H9 (cell line): Measurements from ENCODE around the gene PTEN. TPM values are rescaled to one million over a fixed set of nuclear protein-coding genes. Genes with fewer than 3 reads are reported as not detected.

Experiments used
- DNase-seq: peaks from one replicate; pipeline ENCODE4 v3.0.0-alpha.2; 2017
- H2AFZ ChIP-seq: one replicate; pipeline ENCODE4 v1.6.1; 2013; ENCODE audit warnings: mild to moderate bottlenecking, low read length, control low read depth, moderate library complexity
- H2AK5ac ChIP-seq: 2 replicates; pipeline ENCODE4 v1.6.1; 2013; ENCODE audit warnings: low read length, control low read depth, mixed read lengths; ENCODE audit not compliant: insufficient read length
- H2BK120ac ChIP-seq: one replicate; pipeline ENCODE4 v1.6.1; 2013; ENCODE audit warnings: low read depth, mild to moderate bottlenecking, low read length, control low read depth, inconsistent platforms; ENCODE audit not compliant: poor library complexity, severe bottlenecking
- H2BK12ac ChIP-seq: 2 replicates; pipeline ENCODE4 v1.6.1; 2013; ENCODE audit warnings: low read length, control low read depth, mixed read lengths, low read depth; ENCODE audit not compliant: insufficient read length
- H2BK15ac ChIP-seq: 2 replicates; pipeline ENCODE4 v1.6.1; 2013; ENCODE audit warnings: low read depth, low read length, control low read depth
- H2BK20ac ChIP-seq: one replicate; pipeline ENCODE4 v1.6.1; 2013; ENCODE audit warnings: low read depth, mild to moderate bottlenecking, low read length, control low read depth, inconsistent platforms; ENCODE audit not compliant: poor library complexity, severe bottlenecking
- H2BK5ac ChIP-seq: 2 replicates; pipeline ENCODE4 v1.6.1; 2013; ENCODE audit warnings: low read length, control low read depth, mixed read lengths; ENCODE audit not compliant: insufficient read length
- H3K14ac ChIP-seq: 2 replicates; pipeline ENCODE4 v1.6.1; 2013; ENCODE audit warnings: low read length, control low read depth; ENCODE audit not compliant: insufficient read depth
- H3K18ac ChIP-seq: 2 replicates; pipeline ENCODE4 v1.6.1; 2013; ENCODE audit warnings: low read depth, mild to moderate bottlenecking, mixed read lengths, low read length, control low read depth; ENCODE audit not compliant: insufficient read length
- H3K23ac ChIP-seq: 2 replicates; pipeline ENCODE4 v1.6.1; 2013; ENCODE audit warnings: low read length, control low read depth, mixed read lengths, low read depth; ENCODE audit not compliant: insufficient read length
- H3K23me2 ChIP-seq: 2 replicates; pipeline ENCODE4 v1.6.1; 2013; ENCODE audit warnings: low read depth, mild to moderate bottlenecking, mixed read lengths, low read length, control low read depth; ENCODE audit not compliant: insufficient read length, poor library complexity, severe bottlenecking
- H3K27ac ChIP-seq: 2 replicates; pipeline ENCODE4 v1.5.1; 2013; ENCODE audit warnings: low read length, control low read depth, mixed read lengths, low read depth; ENCODE audit not compliant: insufficient read length
- H3K27me3 ChIP-seq: 2 replicates; pipeline ENCODE4 v1.6.1; 2013; ENCODE audit warnings: low read length, control low read depth, inconsistent platforms; ENCODE audit not compliant: insufficient read depth
- H3K4ac ChIP-seq: 2 replicates; pipeline ENCODE4 v1.6.1; 2013; ENCODE audit warnings: low read depth, mild to moderate bottlenecking, control low read depth, inconsistent platforms, low read length, moderate library complexity
- H3K4me1 ChIP-seq: 2 replicates; pipeline ENCODE4 v1.6.1; 2013; ENCODE audit warnings: low read length, control low read depth, inconsistent platforms; ENCODE audit not compliant: insufficient read depth
- H3K4me2 ChIP-seq: 2 replicates; pipeline ENCODE4 v1.6.1; 2013; ENCODE audit warnings: low read length, control low read depth, mixed read lengths; ENCODE audit not compliant: insufficient read length, insufficient read depth
- H3K56ac ChIP-seq: 2 replicates; pipeline ENCODE4 v1.6.1; 2013; ENCODE audit warnings: low read depth, mild to moderate bottlenecking, mixed read lengths, low read length, control low read depth; ENCODE audit not compliant: insufficient read length
- H3K79me1 ChIP-seq: 2 replicates; pipeline ENCODE4 v1.6.1; 2013; ENCODE audit warnings: low read depth, mild to moderate bottlenecking, moderate library complexity, low read length, control low read depth, inconsistent platforms; ENCODE audit not compliant: insufficient read depth, poor library complexity, severe bottlenecking
- H3K79me2 ChIP-seq: 2 replicates; pipeline ENCODE4 v1.6.1; 2013; ENCODE audit warnings: low read length, control low read depth, inconsistent platforms; ENCODE audit not compliant: insufficient read depth
- H3K9ac ChIP-seq: 2 replicates; pipeline ENCODE4 v1.6.1; 2013; ENCODE audit warnings: low read length, control low read depth, mixed read lengths; ENCODE audit not compliant: insufficient read length; ENCODE audit errors: extremely low read depth
- H3K9me3 ChIP-seq: one replicate; pipeline ENCODE4 v1.6.1; 2013; ENCODE audit warnings: low read depth, low read length, inconsistent platforms; ENCODE audit not compliant: control insufficient read depth
- H3T11ph ChIP-seq: one replicate; pipeline ENCODE4 v1.6.1; 2013; ENCODE audit warnings: mild to moderate bottlenecking, low read length, control low read depth, inconsistent platforms
- H4K20me1 ChIP-seq: one replicate; pipeline ENCODE4 v1.6.1; 2013; ENCODE audit not compliant: control insufficient read depth, insufficient read length, insufficient read depth
- H4K5ac ChIP-seq: 2 replicates; pipeline ENCODE4 v1.6.1; 2013; ENCODE audit warnings: low read depth, mild to moderate bottlenecking, mixed read lengths, low read length, control low read depth; ENCODE audit not compliant: insufficient read length
- H4K8ac ChIP-seq: replicated peaks from 2 replicates; pipeline ENCODE4 v1.6.1; 2013; ENCODE audit warnings: low read length, control low read depth, mixed read lengths, low read depth; ENCODE audit not compliant: insufficient read length
- H4K91ac ChIP-seq: 2 replicates; pipeline ENCODE4 v1.6.1; 2013; ENCODE audit warnings: low read depth, mild to moderate bottlenecking, moderate library complexity, mixed read lengths, low read length, control low read depth; ENCODE audit not compliant: insufficient read length
- H3K27ac Mint-ChIP-seq, 3 experiments: 2 replicates in 2 of 3; 3 replicates in 1 of 3; pipeline ENCODE4 v1.8.0; 2020 to 2021; ENCODE audit warnings: mixed read lengths in 3 of 3, mild to moderate bottlenecking in 1 of 3, moderate library complexity in 1 of 3
- H3K27me3 Mint-ChIP-seq: 2 replicates; pipeline ENCODE4 v1.8.0; 2021; ENCODE audit warnings: low read depth, mild to moderate bottlenecking, moderate library complexity, mixed read lengths
- H3K36me3 Mint-ChIP-seq, 3 experiments: 2 replicates in 2 of 3; 3 replicates in 1 of 3; pipeline ENCODE4 v1.8.0; 2020 to 2021; ENCODE audit warnings: low read depth in 3 of 3, mixed read lengths in 3 of 3; ENCODE audit not compliant: insufficient read depth in 1 of 3
- H3K4me1 Mint-ChIP-seq, 2 experiments: 2 replicates each; pipeline ENCODE4 v1.8.0; 2020; ENCODE audit warnings: mixed read lengths in 2 of 2
- H3K4me3 Mint-ChIP-seq, 2 experiments: 2 replicates in 1 of 2; 3 replicates in 1 of 2; pipeline ENCODE4 v1.8.0; 2020 to 2021; ENCODE audit warnings: mild to moderate bottlenecking in 2 of 2, mixed read lengths in 2 of 2, moderate library complexity in 1 of 2
- H3K9me3 Mint-ChIP-seq, 2 experiments: 2 replicates in 1 of 2; 3 replicates in 1 of 2; pipeline ENCODE4 v1.8.0; 2020; ENCODE audit warnings: mild to moderate bottlenecking in 2 of 2, mixed read lengths in 2 of 2, moderate library complexity in 1 of 2
- WGBS: extraction: QIAGEN DNeasy Blood & Tissue Kit; methylation state at CpG from one replicate; pipeline ENCODE4 v1.1.7; 2013; ENCODE audit warnings: missing lambda C conversion rate, low lambda C conversion rate, mixed read lengths; ENCODE audit not compliant: insufficient read length; ENCODE audit errors: extremely low coverage; 5-methylcytosine and 5-hydroxymethylcytosine counted together
- total RNA-seq: library from RNA; stranded (reverse); gene quantifications from 2 replicates; pipeline ENCODE4 v1.2.1, GENCODE V29; 2021
- TF ChIP-seq, protein P1 (sequence below): fragments of 200-600 bp; sonication (generic); conservative IDR thresholded peaks from 3 replicates; pipeline ENCODE4 v1.8.0; 2021; ENCODE audit warnings: antibody characterized with exemption, mild to moderate bottlenecking

PTEN gene
- total RNA-seq, 1 experiment from 2014 or later = 52.8 TPM

DNA sequence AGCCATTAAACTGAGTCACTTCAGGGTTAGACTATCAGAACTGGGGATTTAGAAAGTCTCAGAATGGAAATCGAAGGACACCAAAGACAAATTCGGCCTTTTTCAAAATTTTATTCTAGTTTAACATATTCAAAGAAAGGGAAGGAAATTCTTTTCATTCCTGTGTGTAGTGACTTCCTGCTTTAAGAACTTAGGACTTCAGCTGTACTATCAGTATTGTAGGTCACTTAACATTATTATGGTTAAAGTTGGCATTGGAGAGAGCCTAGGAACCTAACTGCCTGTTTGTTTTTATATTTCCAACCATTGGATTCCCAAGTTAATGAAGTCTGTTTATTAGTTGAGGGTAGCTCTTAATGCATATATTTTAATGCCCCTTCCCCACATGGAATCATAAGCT lies 63.7 kb downstream of the PTEN start:
- H3K9me3 Mint-ChIP-seq = no peaks in the 10 kb centered on the region
- H4K8ac ChIP-seq = no peak overlapping the region
- no peak overlapping the region for H3K4ac ChIP-seq
- no peaks in the 10 kb centered on the region; the same call in 1 of the 2 replicates for H3K4me1 ChIP-seq
- H4K91ac ChIP-seq = no peak overlapping the region
- H2BK12ac ChIP-seq = no peak overlapping the region
- H3K9me3 ChIP-seq = no peaks in the 10 kb centered on the region
- H3K4me3 Mint-ChIP-seq = no peak overlapping the region
- no peak overlapping the region for H2BK5ac ChIP-seq
- H3K9ac ChIP-seq = no peak overlapping the region
- no peak overlapping the region for H3K27ac ChIP-seq
- no peaks in the 10 kb centered on the region for H3K27me3 Mint-ChIP-seq
- H2AK5ac ChIP-seq = no peak overlapping the region
- H3K79me2 ChIP-seq = peaks cover 2% of the 10 kb centered on the region; the same call in 1 of the 2 replicates
- no peak overlapping the region; a peak in 2 of 7 replicates for H3K27ac Mint-ChIP-seq
- H3K4me1 Mint-ChIP-seq = peaks cover 26 to 41% of the 10 kb centered on the region in 2 experiments
- no peak overlapping the region for H3K23ac ChIP-seq
- H3K14ac ChIP-seq = no peak overlapping the region
- no peak overlapping the region for H2AFZ ChIP-seq
- H3K79me1 ChIP-seq = peaks cover 3% of the 10 kb centered on the region
- no peak overlapping the region for H3K18ac ChIP-seq
- H3K36me3 Mint-ChIP-seq = peaks cover under 1 to 16% (median 7%) of the 10 kb centered on the region in 3 experiments; a peak in 5 of 7 replicates
- H3K4me2 ChIP-seq = no peak overlapping the region
- WGBS = no CpG with 5 or more reads among the region's 2 CpGs
- no peaks in the 10 kb centered on the region for H3K27me3 ChIP-seq
- H2BK15ac ChIP-seq = no peak overlapping the region
- H2BK20ac ChIP-seq = no peak overlapping the region
- H2BK120ac ChIP-seq = no peak overlapping the region
- no peak for DNase-seq
- H4K5ac ChIP-seq = no peak overlapping the region
- no peaks in the 10 kb centered on the region for H3K23me2 ChIP-seq
- H3T11ph ChIP-seq = no peak overlapping the region
- no peak overlapping the region for H3K56ac ChIP-seq
- TF ChIP-seq, protein P1, sequence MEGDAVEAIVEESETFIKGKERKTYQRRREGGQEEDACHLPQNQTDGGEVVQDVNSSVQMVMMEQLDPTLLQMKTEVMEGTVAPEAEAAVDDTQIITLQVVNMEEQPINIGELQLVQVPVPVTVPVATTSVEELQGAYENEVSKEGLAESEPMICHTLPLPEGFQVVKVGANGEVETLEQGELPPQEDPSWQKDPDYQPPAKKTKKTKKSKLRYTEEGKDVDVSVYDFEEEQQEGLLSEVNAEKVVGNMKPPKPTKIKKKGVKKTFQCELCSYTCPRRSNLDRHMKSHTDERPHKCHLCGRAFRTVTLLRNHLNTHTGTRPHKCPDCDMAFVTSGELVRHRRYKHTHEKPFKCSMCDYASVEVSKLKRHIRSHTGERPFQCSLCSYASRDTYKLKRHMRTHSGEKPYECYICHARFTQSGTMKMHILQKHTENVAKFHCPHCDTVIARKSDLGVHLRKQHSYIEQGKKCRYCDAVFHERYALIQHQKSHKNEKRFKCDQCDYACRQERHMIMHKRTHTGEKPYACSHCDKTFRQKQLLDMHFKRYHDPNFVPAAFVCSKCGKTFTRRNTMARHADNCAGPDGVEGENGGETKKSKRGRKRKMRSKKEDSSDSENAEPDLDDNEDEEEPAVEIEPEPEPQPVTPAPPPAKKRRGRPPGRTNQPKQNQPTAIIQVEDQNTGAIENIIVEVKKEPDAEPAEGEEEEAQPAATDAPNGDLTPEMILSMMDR = no peak
- H4K20me1 ChIP-seq = no peaks in the 10 kb centered on the region
